Kidney epithelial cell (primary cell): ENCODE results near the gene CELF5. TPM values are rescaled to one million over a fixed set of nuclear protein-coding genes. Genes with fewer than 3 reads are reported as not detected.

Experiments used
- DNase-seq: peaks from one replicate; pipeline ENCODE4 v3.0.0-alpha.2; 2010; ENCODE audit warnings: low read depth
- H3K27me3 ChIP-seq: 2 replicates; pipeline ENCODE4 v1.6.0; 2011; ENCODE audit warnings: low read length; ENCODE audit not compliant: control insufficient read depth, insufficient read depth
- H3K36me3 ChIP-seq: 2 replicates; pipeline ENCODE4 v1.5.1; 2011; ENCODE audit warnings: low read length; ENCODE audit not compliant: control insufficient read depth, insufficient read depth
- H3K4me3 ChIP-seq: 2 replicates; pipeline ENCODE4 v1.5.1; 2011; ENCODE audit warnings: low read depth, mild to moderate bottlenecking, control low read depth, low read length
- CTCF ChIP-seq: IDR thresholded peaks from 2 replicates; pipeline ENCODE4 v1.5.1; 2011; ENCODE audit warnings: mild to moderate bottlenecking, moderate library complexity, low read length, control low read depth, inconsistent platforms; ENCODE audit not compliant: insufficient read depth, poor library complexity, severe bottlenecking
- total RNA-seq: library from RNA; depleted of rRNA; stranded (reverse); fragments of >200 nt; gene quantifications from 2 replicates; pipeline ENCODE4 v1.2.3, GENCODE V29; 2015

The CELF5 gene
- total RNA-seq, 1 donor from 2014 or later: 0.17 TPM

- TF ChIP-seq CTCF: no peak
- no peaks in the 10 kb centered on the region for H3K36me3 ChIP-seq
Measured at GRCh38 chr19:3194106-3195087, 30.1 kb upstream of the CELF5 start.

GRCh38 chr19:3196064-3196932 is 28.2 kb upstream of the CELF5 start:
- no peak for TF ChIP-seq CTCF
- Histone ChIP-seq H3K36me3 (no peaks in the 10 kb centered on the region), H3K4me3 (no peak overlapping the region), H3K27me3 (no peaks in the 10 kb centered on the region)
- no peak for DNase-seq

More at GRCh38 chr19:3194106-3195087, 30.1 kb upstream of the CELF5 start:
- Histone ChIP-seq H3K4me3 (no peak overlapping the region), H3K27me3 (no peaks in the 10 kb centered on the region)
- DNase-seq: no peak

- Histone ChIP-seq H3K27me3 (no peaks in the 10 kb centered on the region), H3K36me3 (no peaks in the 10 kb centered on the region), H3K4me3 (no peak overlapping the region)
- no peak for DNase-seq
- TF ChIP-seq CTCF: no peak
Measured at GRCh38 chr19:3196933-3197205, 27.6 kb upstream of the CELF5 start.

- no peak for TF ChIP-seq CTCF
- H3K36me3 ChIP-seq: no peaks in the 10 kb centered on the region
- H3K4me3 ChIP-seq: no peak overlapping the region
- H3K27me3 ChIP-seq: no peaks in the 10 kb centered on the region
- DNase-seq: no peak
Measured at GRCh38 chr19:3198901-3199700, 25.4 kb upstream of the CELF5 start.

- Histone ChIP-seq H3K4me3 (no peak overlapping the region), H3K27me3 (no peaks in the 10 kb centered on the region), H3K36me3 (no peaks in the 10 kb centered on the region)
- TF ChIP-seq CTCF: no peak
- DNase-seq: no peak
Measured at GRCh38 chr19:3201072-3201700, 23.3 kb upstream of the CELF5 start.
